A673 (cell line): ENCODE results near the gene NRF1.
"Not testable (repeated sequence)": the region's sequence is repeated elsewhere in the genome, so short reads cannot be mapped to it uniquely, and the experiment has no call there.

Source experiments
- CTCF ChIP-seq: fragments of 300-800, 200-600 bp; sonication (generic); conservative IDR thresholded peaks from 2 replicates; pipeline ENCODE4 v1.5.1; 2017; ENCODE audit warnings: low read depth, mild to moderate bottlenecking, antibody characterized with exemption, low read length, moderate library complexity, mixed read lengths
- EZH2 ChIP-seq: fragments of 200-600 bp; sonication (generic); IDR thresholded peaks from 2 replicates; pipeline ENCODE4 v1.6.1; 2017; ENCODE audit warnings: borderline replicate concordance, low read depth, mild to moderate bottlenecking, mixed read lengths, antibody characterized with exemption, low read length; ENCODE audit not compliant: poor library complexity, severe bottlenecking

- not testable (repeated sequence) for TF ChIP-seq CTCF, EZH2
These were observed 182.9 kb downstream of the NRF1 start for GRCh38 chr7:129794461-129794860.
